Adipose tissue (tissue), 3 donors: Measurements from ENCODE around the gene EIF2S3. TPM values are rescaled to one million over a fixed set of nuclear protein-coding genes. Genes with fewer than 3 reads are reported as not detected.
A peak's percentile ranks its signal among the peaks of the same experiment; 100 is the strongest.
"Not testable (repeated sequence)": the region's sequence is repeated elsewhere in the genome, so short reads cannot be mapped to it uniquely, and the experiment has no call there.

Source experiments
- H3K27ac ChIP-seq: one replicate; pipeline ENCODE4 v1.5.1; 2013; ENCODE audit warnings: low read depth, low read length
- WGBS, 3 donors: extraction: QIAGEN DNeasy Blood & Tissue Kit; methylation state at CpG; one replicate each; pipeline ENCODE4 v1.1.7; 2013; 5-methylcytosine and 5-hydroxymethylcytosine counted together
- polyA plus RNA-seq, 3 donors: library from polyadenylated mRNA; stranded (reverse); fragments of 200-250 nt; gene quantifications; one replicate each; pipeline ENCODE4 v1.2.3, GENCODE V29; 2013
- donor health status: healthy with polysubstance abuse.
- donor health status: Bipolar disorder and iron deficiency.
- donor health status: healthy.

The EIF2S3 gene
- polyA plus RNA-seq, 3 donors, result 64.1 to 84.6 (median 83.4) TPM

DNA sequence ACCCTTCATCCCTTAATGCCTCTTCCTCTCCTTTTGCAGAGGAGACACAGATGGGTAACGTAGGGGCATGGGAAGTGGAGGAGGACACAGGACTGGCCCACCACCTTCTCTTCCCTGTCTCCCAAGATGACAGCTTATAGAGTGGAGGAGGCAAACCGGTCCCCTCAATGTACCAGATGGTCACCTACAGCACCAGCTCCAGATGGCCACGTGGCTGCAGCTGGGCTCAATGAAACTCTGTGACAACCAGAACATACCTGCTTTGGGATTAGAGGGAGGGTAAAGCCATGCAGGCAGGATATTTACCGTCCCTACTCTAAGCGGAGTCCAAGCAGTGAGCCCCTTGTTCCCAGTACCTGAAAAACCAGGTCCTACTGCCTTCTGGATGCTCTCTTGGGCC lies 20.3 kb upstream of the EIF2S3 start:
- WGBS, 3 donors, result 73 to 85% (median 81%) methylated on average over 5 of the region's 5 CpGs

DNA sequence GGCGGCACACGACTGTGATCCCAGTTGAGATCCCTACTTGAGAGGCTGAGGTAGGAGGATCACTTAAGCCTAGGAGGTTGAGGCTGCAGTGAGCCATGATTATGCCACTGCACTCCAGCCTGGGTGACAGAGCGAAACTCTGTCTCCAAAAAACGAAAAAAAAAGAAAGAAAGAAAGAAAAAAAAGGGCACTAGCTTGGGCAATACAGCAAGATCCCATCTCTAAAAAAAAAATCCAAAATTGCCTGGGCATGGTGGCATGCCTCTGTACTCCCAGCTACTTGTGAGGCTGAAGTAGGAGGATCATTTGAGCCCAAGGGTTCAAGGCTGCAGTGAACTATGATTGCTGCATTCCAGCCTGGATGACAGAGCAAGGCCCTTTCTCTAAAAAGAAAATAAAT lies 17.0 kb upstream of the EIF2S3 start:
- H3K27ac ChIP-seq, result no peak overlapping the region
- 65 to 84% (median 83%) methylated on average over 4 of the region's 4 CpGs for WGBS, 3 donors

More for the DNA sequence above, 20.3 kb upstream of the EIF2S3 start:
- no peak overlapping the region for H3K27ac ChIP-seq

DNA sequence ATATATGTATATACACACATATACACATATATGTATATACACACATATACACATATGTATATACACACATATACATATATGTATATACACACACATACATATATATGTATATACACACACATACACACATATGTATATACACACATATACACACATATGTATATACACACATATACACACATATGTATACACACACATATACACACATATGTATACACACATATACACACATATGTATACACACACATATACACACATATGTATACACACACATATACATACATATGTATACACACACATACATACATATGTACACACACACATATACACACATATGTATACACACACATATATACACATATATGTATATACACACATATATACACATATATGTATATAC lies 8.7 kb upstream of the EIF2S3 start:
- H3K27ac ChIP-seq, result not testable (repeated sequence)

DNA sequence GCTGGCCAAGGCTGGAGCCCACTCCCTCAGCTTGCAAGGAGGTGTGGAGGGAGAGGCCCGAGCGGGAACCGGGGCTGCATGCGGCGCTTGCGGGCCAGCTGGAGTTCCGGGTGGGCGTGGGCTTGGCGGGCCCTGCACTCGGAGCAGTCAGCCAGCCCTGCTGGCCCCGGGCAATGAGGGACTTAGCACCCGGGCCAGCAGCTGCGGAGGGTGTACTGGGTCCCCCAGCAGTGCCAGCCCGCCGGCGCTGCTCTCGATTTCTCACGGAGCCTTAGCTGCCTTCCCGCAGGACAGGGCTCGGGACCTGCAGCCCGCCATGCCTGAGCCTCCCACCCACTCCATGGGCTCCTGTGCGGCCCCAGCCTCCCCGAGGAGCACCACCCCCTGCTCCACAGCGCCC lies 5.1 kb upstream of the EIF2S3 start:
- WGBS, 3 donors, result 95 to 100% (median 96%) methylated on average over 1 to 21 of the region's 24 CpGs

DNA sequence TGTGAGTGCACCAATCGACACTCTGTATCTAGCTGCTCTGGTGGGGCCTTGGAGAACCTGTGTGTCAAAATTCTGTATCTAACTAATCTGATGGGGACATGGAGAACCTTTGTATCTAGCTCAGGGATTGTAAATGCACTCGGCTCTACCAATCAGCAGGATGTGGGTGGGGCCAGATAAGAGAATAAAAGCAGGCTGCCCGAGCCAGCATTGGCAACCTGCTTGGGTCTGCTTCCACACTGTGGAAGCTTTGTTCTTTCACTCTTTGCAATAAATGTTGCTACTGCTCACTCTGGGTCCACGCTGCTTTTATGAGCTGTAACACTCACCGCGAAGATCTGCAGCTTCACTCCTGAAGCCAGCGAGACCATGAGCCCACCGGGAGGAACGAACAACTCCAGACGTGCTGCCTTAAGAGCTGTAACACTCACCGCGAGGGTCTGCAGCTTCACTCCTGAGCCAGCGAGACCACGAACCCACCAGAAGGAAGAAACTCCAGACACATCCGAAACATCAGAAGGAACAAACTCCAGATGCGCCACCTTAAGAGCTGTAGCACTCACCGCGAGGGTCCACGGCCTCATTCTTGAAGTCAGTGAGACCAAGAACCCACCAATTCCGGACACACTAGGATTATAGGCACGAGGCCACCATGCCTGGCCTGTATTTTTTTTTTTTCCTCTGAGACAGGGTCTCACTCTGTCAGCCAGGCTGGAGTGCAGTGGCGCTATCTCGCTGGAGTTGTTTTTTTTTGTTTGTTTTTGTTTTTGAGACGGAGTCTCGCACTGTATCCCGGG lies 4.0 kb upstream of the EIF2S3 start:
- WGBS, 3 donors, result 80 to 84% (median 82%) methylated on average over 21 to 26 of the region's 26 CpGs
- H3K27ac ChIP-seq, result not testable (repeated sequence)

More for the DNA sequence above, 5.1 kb upstream of the EIF2S3 start:
- H3K27ac ChIP-seq, result not testable (repeated sequence)

DNA sequence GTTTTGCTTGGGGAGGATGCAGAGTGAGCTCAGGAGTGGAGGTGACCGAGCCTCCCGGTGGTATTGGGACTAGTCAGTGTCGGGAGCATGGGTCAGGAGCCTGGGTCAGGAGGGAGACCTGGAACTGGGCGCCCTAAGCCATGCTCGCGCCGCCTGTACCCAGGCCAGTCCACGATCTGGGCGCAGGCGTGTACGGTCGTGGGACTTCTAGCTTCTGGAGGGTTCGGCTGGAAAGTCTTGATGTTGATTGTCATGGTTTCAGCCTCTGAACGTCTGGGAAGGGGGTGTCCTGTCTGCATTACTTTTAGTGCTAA lies 244 bp downstream of the EIF2S3 start:
- H3K27ac ChIP-seq, result peak overlapping the region; percentile 54
- WGBS, 3 donors, result 0 to 2% (median 1%) methylated on average over 12 to 14 of the region's 14 CpGs

DNA sequence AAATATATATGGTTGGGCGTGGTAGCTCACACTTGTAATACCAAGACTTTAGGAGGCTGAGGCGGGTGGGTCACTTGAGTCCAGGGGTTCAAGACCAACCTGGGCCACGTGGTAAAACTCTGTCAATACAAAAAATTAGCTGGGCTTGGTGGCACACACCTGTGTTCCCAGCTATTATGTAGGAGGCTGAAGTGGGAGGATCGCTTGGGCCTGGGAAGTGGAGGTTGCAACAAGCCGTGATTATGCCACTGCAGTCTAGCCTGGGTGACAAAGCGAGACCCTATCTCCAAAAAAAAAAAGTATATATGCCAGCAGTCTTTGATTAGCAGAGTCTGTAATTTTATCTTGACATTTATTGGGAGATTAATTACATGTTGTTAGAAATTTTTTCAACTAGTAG lies 8.7 kb downstream of the EIF2S3 start:
- H3K27ac ChIP-seq, result no peak overlapping the region
- WGBS, 3 donors, result 78 to 94% (median 89%) methylated on average over 6 of the region's 6 CpGs

DNA sequence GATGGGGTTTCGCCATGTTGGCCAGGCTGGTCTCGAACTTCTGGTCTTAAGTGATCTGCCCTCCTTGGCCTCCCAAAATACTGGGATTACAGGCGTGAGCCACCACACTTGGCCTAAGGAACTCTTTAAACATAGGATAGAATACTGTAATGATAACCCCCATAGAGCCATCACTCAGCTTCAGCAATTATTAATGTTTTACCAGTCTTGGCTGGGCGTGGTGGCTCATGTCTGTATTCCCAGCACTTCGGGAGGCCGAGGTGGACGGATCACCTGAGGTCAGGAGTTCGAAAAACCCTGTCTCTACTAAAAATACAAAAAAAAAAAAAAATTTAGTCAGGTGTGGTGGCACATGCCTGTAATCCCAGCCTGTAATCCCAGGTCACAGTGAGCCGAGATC lies 15.1 kb downstream of the EIF2S3 start:
- no peak overlapping the region for H3K27ac ChIP-seq
- 70 to 95% (median 95%) methylated on average over 9 of the region's 9 CpGs for WGBS, 3 donors

DNA sequence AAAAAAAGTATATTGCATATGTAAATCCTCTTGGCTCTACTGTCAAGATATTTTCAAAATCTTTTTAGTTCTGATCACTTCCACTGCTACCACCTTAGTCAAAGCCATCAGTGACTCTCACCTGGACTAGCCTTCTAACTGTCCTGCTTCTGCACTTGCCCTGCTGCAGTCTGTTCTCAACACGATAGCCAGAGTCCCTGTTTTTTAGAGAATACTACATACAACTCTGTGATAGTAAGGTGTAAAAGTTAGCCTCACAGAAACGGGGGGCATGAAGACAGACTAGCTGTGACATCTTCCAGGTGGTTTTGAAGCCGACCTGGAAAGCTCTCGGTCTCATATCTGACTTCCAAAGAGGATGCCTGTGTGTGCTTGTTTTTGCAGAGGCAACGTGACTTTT lies 24.7 kb downstream of the EIF2S3 start:
- no peak overlapping the region for H3K27ac ChIP-seq
- 74 to 79% (median 77%) methylated on average over 5 of the region's 5 CpGs for WGBS, 3 donors

DNA sequence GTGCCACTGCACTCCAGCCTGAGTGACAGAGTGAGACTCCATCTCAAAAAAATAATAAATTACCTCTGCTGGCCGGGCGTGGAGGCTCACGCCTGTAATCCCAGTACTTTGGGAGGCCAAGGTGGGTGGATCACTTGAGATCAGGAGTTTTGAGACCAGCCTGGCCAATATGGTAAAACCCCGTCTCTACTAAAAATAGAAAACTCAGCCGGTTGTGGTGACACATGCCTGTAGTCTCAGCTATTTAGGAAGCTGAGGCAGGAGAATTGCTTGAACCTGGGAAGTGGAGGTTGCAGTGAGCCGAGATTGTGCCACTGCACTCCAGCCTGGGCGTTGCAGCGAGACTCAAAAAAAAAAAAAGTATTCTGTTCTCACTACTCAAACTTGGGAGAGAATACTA lies 25.5 kb downstream of the EIF2S3 start:
- 69 to 82% (median 79%) methylated on average over 8 of the region's 8 CpGs for WGBS, 3 donors
- not testable (repeated sequence) for H3K27ac ChIP-seq

DNA sequence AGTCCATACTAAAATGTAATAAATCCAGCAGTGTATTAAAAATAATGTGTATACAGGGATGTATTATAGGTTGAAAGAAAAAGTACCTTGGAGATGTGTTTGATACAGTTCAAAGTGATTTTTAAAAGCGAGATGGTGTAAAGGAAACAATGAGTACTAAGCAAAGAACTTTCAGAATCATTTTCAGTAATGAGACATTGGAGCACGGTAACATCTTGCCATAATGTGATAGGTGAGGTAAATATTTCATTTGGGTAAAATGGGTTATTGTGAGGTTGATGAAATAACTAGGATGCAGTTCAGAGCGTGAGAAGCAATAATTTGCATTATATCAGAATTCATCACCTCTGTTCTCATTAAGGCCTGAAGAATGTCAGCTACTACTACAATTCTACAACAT lies 25.9 kb downstream of the EIF2S3 start:
- WGBS, 3 donors, result 80 to 89% (median 85%) methylated on average over 3 of the region's 3 CpGs
- H3K27ac ChIP-seq, result no peak overlapping the region

DNA sequence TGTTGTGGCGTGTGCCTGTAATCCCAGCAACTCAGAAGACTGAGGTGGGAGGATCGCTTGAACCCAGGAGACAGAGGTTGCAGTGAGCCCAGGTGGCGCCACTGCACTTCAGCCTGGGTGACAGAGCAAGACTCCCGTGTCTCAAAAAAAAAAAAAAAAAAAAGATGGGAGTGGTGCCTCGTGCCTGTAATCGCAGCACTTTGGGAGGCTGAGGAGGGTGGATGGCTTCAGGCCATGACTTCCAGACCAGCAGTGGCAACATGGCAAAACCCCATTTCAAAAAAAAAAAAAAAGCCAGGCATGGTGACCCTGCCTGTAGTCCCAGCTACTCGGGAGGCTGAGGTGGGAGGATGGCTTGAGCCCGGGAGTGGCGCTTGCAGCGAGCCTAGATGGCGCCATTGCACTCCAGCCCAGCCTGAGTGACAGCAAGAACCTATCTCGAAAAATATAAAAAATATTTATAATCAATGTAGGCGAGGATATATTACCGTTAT lies 27.0 kb downstream of the EIF2S3 start:
- H3K27ac ChIP-seq, result no peak overlapping the region
- 10 to 25% (median 13%) methylated on average over 11 to 14 of the region's 14 CpGs for WGBS, 3 donors

DNA sequence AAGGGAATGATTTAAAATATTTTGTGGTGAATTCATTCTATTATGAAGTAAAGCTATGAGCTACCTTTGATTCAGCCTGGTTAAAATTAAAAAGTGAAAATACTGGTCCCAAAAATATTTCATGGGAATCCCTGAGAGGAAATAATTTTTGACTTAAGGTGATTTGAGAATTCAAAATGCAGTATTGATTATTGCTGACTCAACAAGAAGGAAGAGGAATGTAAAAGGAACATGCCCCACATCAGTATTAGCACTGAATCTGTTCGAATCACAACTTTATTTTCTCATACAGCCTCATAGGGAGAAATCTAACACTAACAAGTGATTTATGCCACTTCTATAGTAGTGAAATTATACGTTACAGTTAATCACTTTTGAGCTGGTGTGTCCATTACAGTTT lies 27.7 kb downstream of the EIF2S3 start:
- 73 to 85% (median 79%) methylated on average over 2 of the region's 2 CpGs for WGBS, 3 donors
- H3K27ac ChIP-seq, result no peak overlapping the region

DNA sequence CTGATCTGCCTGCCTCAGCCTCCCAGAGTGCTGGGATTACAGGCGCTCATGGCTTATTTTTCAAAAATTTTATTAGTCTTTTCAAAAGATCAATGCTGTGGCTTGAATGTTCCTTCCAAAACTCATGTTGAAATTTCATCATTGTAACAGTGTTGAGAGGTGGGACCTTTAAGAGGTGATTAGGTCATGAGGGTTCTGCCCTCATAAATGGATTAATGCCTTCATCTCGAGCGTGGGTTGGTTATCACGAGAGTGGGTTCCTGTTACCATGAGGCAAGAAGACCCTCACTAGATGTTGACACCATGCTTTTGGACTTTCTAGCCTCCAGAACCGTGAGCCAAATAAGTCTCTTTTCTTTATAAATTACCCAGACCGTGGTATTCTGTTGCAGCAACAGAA lies 30.3 kb downstream of the EIF2S3 start:
- WGBS, 3 donors, result 73 to 78% (median 75%) methylated on average over 6 of the region's 6 CpGs

DNA sequence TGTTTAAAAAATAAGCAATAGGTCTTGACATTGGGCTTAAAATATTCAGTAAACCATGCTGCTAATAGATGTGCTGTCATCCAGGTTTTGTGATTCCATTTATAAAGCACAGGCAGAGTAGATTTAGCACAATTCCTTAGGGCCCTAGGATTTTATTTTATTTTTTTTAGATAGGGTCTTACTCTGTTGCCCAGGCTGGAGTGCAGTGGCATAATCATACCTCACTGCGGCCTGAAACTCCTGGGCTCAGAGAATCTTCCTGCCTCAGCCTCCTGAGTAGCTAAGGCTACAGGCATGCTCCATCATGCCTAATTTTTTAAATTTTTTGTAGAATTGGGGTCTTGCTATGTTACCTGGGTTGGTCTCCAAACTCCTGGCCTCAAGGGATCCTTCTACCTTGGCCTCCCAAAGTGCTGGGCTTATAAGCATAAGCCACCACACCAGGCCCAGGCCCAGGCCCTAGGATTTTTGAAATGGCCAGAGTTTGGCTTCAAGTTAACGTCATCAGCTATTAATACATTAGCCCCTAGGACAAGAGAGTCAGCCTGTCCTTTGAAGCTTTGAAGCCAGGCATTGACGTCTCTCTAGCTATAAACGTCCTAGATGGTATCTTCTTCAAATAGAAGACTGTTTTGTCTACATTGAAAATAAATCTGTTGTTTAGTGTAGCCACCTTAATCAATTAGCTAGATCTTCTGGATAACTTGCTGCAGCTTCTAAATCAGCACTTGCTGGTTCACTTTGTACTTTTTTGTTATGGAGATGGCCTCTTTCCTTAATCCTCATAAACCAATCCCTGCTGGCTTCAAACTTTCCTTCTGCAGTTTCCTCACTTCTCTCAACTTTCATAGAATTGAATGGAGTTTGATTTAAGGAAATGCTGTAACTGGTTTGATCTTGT lies 35.8 kb downstream of the EIF2S3 start:
- H3K27ac ChIP-seq, result no peak overlapping the region
- WGBS, 3 donors, result 60 to 88% (median 73%) methylated on average over 4 of the region's 4 CpGs

More for the DNA sequence above, 30.3 kb downstream of the EIF2S3 start:
- no peak overlapping the region for H3K27ac ChIP-seq

DNA sequence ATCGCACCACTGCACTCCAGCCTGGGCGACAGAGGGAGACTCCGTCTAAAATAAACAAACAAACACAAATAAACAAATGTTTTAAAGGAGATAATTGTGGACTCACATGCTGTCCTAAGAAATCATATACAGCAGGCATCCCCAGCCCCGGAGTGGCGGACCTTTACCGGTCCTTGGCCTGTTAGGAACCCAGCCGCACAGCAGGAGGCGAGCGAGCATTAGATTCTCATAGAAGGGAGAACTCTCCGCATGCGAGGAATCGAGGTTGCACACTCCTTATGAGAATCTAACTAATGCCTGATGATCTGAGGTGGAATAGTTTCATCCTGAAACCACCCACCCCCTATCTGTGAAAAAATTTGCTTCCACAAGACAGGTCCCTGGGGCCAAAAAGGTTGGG lies 39.0 kb downstream of the EIF2S3 start:
- WGBS, 3 donors, result 94 to 98% (median 97%) methylated on average over 11 to 12 of the region's 12 CpGs
- no peak overlapping the region for H3K27ac ChIP-seq

DNA sequence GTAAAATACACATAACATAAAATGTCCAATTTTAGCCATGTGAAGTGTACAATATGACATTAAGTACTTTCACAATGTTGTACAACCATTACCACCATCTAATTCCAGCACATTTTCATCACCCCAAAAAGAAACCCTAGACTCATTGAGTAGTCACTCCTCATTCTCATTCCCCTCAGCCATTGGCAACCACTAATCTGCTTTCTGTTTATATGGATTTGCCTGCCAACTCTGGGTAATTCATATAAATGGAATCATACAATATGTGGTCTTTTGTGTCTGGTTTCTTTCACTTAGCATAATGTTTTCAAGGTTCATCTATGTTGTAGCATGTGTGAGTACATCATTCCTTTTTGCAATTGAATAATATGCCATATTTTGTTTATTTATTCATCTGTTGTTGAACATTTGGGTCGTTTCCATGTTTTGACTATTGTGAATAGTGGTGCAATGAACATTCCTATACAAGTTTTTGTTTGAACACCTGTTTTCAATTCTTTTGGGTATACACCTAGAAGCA lies 43.0 kb downstream of the EIF2S3 start:
- 10 to 63% (median 48%) methylated on average over 1 of the region's 1 CpG for WGBS, 3 donors
- no peak overlapping the region for H3K27ac ChIP-seq

DNA sequence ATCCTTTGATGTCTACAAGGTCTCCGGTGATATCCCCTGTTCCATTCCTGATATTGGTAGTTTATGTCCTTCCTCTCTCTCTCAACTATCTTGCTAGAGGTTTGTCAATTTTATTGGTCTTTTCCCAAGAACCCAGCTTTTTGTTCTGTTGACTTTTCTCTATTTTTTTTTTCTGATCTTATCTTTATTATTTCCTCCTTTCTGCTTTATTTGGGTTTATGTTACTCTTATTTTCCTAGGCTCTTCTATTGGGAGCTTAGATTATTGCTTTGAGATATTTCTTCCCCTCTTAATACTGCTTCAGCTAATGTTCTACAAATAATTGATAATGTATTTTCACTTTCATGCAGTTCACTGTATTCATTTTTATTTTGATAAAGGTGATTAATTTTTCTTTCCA lies 44.2 kb downstream of the EIF2S3 start:
- 89 to 100% (median 90%) methylated on average over 1 of the region's 1 CpG for WGBS, 3 donors
- H3K27ac ChIP-seq, result no peak overlapping the region

DNA sequence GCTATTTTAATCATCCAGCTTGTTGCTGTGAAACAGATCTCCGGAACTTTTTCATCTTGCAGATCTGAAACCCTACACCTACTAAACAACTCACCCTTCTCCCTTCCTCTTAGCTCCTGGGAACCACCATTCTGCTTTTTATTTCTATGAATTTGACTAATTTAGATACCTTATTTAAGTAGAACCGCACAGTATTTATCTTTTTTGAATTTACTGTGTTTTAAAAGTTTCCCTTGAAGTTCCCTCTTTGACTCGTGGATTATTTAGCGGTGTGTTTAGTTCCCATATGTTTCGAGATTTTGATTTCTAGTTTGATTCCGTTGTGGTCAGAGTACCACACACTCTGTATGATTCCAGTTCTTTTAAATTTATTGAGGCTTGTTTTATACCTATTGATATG lies 44.6 kb downstream of the EIF2S3 start:
- no peak overlapping the region for H3K27ac ChIP-seq
- 70 to 90% (median 86%) methylated on average over 6 of the region's 6 CpGs for WGBS, 3 donors
